LNCaP clone FGC (cell line): ENCODE data around the gene TRAFD1.
A peak's percentile ranks its signal among the peaks of the same experiment; 100 is the strongest.

Source experiments
- DNase-seq: peaks from one replicate; pipeline ENCODE4 v3.0.0-alpha.2; 2011; ENCODE audit warnings: low read depth
- H3K4me3 ChIP-seq: 2 replicates; pipeline ENCODE4 v1.5.1; 2011; ENCODE audit warnings: mild to moderate bottlenecking, low read depth, low read length, control low read depth
- CTCF ChIP-seq: IDR thresholded peaks from 2 replicates; pipeline ENCODE4 v1.5.1; 2012; ENCODE audit warnings: mild to moderate bottlenecking; ENCODE audit not compliant: control insufficient read depth, insufficient read depth; ENCODE audit errors: extremely low read depth

The TRAFD1 gene

DNA sequence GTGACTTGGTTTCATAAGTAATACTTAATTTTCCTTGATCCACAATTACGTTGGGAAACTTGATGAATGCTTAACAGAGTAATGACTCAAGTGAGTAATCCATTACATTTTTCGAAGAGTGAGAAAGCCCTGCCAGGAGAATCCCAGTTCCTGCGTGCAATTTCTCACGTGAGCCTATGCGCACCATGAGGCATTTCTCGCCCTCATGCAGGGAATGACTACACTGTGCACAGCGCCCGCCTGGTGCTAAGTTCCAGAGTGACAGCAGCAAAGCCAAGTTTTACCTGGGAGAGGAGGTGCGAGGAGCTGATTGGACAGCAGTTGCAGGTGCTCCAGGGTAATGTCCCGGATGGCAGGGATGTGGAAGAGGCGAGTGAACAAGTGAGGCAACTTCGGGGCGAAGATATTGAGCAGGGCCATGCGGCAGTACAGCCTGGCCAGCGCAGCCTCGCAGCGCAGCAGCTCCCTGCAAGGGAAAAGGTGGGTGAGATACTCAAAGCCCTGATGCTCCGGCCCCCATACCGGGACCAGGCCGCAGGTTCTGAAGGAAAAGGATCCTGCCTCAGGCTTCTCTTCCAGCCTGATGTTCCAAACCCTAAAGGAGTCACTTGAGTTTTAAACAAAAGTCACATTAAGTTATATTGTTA lies 69.4 kb downstream of the TRAFD1 start:
- no peak overlapping the region for H3K4me3 ChIP-seq
- DNase-seq: no peak
- TF ChIP-seq CTCF: no peak

DNA sequence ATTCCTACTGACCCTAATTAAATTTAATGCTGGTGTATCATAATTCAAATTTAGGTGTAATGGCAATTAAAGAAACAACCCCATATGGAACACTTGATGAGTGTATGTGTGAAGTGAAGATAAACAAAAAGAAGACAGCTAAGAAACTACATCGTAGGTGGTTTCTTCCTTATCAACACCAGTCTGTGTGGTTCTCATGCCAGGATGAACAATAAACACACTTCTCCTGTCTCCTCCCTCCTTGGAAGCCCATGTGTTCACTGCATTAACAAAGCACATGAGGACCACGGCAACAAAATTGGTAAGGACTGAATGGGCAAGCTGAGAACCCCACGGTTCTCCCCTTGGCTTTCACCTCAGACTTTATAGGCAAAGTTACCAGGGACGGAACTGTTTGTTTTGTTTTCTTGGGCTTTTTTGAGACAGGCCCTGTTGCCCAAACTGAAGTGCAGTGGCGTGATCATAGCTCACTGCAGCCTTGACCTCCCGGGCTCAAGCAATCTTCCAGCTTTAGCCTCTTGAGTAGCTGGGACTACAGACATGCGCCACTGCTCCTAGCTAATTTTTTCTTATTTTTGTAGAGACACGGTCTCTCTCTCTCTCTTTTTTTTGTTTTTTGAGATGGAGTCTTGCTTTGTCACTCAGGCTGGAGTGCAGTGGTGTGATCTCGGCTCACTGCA lies 71.0 kb downstream of the TRAFD1 start:
- H3K4me3 ChIP-seq: no peak overlapping the region
- no peak for TF ChIP-seq CTCF
- DNase-seq: no peak

GRCh38 chr12:112198120-112198733 lies 72.9 kb downstream of the TRAFD1 start:
- DNase-seq: peak; percentile 4
- H3K4me3 ChIP-seq: no peak overlapping the region
- peak; percentile 70 for TF ChIP-seq CTCF

DNA sequence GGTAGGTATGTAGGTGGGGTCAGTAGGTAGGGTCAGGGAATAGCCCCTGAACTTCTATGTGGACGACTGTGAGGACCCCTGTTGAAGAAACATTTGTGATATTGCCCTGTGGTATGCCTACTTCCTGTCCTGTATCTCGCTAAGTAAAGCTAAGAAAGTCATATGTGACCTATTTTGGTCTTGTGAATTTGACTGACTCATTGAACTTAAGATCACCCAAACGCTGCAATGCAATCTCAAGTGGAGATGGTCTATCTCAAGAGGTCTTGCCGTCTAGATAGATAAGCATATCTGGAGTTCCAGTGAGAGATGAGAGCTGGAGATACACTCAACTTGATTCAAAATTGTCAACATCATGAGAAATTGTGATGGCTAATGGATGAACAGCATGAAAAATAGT lies 73.8 kb downstream of the TRAFD1 start:
- TF ChIP-seq CTCF: no peak
- no peak for DNase-seq
- no peak overlapping the region for H3K4me3 ChIP-seq
